Measurements from ENCODE around the gene ACOX2. TPM values are rescaled to one million over a fixed set of nuclear protein-coding genes. Genes with fewer than 3 reads are reported as not detected.

The ACOX2 gene
- polyA plus RNA-seq, 1 donor = 22.2 TPM

- no peak for DNase-seq (ENCODE audit: low read depth)
Observed at GRCh38 chr3:58474348-58474911, 62.6 kb downstream of the ACOX2 start.

- DNase-seq (ENCODE audit: low read depth) = no peak
Observed at GRCh38 chr3:58473275-58473674, 63.7 kb downstream of the ACOX2 start.

GRCh38 chr3:58471025-58471887 lies 65.7 kb downstream of the ACOX2 start:
- no peak for DNase-seq (ENCODE audit: low read depth)

- DNase-seq (ENCODE audit: low read depth) = no peak
Observed at GRCh38 chr3:58470363-58471024, 66.5 kb downstream of the ACOX2 start.

- DNase-seq (ENCODE audit: low read depth) = no peak
Observed at GRCh38 chr3:58469096-58469495, 67.9 kb downstream of the ACOX2 start.

GRCh38 chr3:58466899-58467563 lies 70.0 kb downstream of the ACOX2 start:
- DNase-seq (ENCODE audit: low read depth) = no peak

- DNase-seq (ENCODE audit: low read depth) = no peak
Observed at GRCh38 chr3:58464866-58465265, 72.1 kb downstream of the ACOX2 start.

- no peak for DNase-seq (ENCODE audit: low read depth)
Observed at GRCh38 chr3:58463942-58464271, 73.1 kb downstream of the ACOX2 start.

- DNase-seq (ENCODE audit: low read depth) = no peak
Observed at GRCh38 chr3:58463181-58463941, 73.6 kb downstream of the ACOX2 start.

GRCh38 chr3:58462829-58463180 lies 74.2 kb downstream of the ACOX2 start:
- no peak for DNase-seq (ENCODE audit: low read depth)

GRCh38 chr3:58459160-58459559 lies 77.8 kb downstream of the ACOX2 start:
- no peak for DNase-seq (ENCODE audit: low read depth)

Other genes starting within 250 kb of the ACOX2 start
- 26.0 TPM for gene RPP14, start 230.9 kb downstream of the ACOX2 start, polyA plus RNA-seq (ENCODE audit: insufficient read length)
- 10.5 TPM for gene HTD2, start 230.7 kb downstream of the ACOX2 start, polyA plus RNA-seq (ENCODE audit: insufficient read length)
- 19.4 TPM for gene PXK, start 204.3 kb downstream of the ACOX2 start, polyA plus RNA-seq (ENCODE audit: insufficient read length)
- 81.6 TPM for gene PDHB, start 103.4 kb downstream of the ACOX2 start, polyA plus RNA-seq (ENCODE audit: insufficient read length)
- 11.7 TPM for gene KCTD6, start 45.1 kb downstream of the ACOX2 start, polyA plus RNA-seq (ENCODE audit: insufficient read length)
- gene FAM107A, start 40.2 kb upstream of the ACOX2 start, polyA plus RNA-seq (ENCODE audit: insufficient read length) = 0.72 TPM
- not detected for gene FAM3D, start 129.6 kb upstream of the ACOX2 start, polyA plus RNA-seq (ENCODE audit: insufficient read length)